Prostate gland (tissue), 2 donors: ENCODE data around the gene HOXC6. TPM values are rescaled to one million over a fixed set of nuclear protein-coding genes. Genes with fewer than 3 reads are reported as not detected.
A peak's percentile ranks its signal among the peaks of the same experiment; 100 is the strongest.

Experiments
- DNase-seq: peaks from one replicate; pipeline ENCODE4 v3.0.0-alpha.2; 2019; ENCODE audit warnings: low spot score
- H3K27ac ChIP-seq, 2 donors: fragments of 200-600 bp; sonication (generic); 2 replicates each; pipeline ENCODE4 v1.5.1; 2017 to 2019
- H3K27me3 ChIP-seq: fragments of 200-600 bp; sonication (generic); replicated peaks from 2 replicates; pipeline ENCODE4 v1.5.1; 2019; ENCODE audit not compliant: insufficient read depth
- H3K36me3 ChIP-seq, 2 donors: fragments of 200-600 bp; sonication (generic); 1 replicate in 1 of 2; 2 replicates in 1 of 2; pipeline versions ENCODE4 v1.5.1 to v1.8.1; 2017 to 2019
- H3K4me1 ChIP-seq: fragments of 200-600 bp; sonication (generic); replicated peaks from 2 replicates; pipeline ENCODE4 v1.5.1; 2019
- H3K4me3 ChIP-seq, 2 donors: fragments of 200-600 bp; sonication (generic); 2 replicates each; pipeline ENCODE4 v1.5.1; 2017 to 2019
- H3K9me3 ChIP-seq: fragments of 200-600 bp; sonication (generic); 2 replicates; pipeline ENCODE4 v1.5.1; 2017
- POLR2A ChIP-seq: fragments of 450-650 bp; IDR thresholded peaks from one replicate; pipeline ENCODE4 v1.6.1; 2016; ENCODE audit warnings: antibody characterized with exemption, mild to moderate bottlenecking
- POLR2AphosphoS5 ChIP-seq: sonication (generic); formaldehyde crosslinking; IDR thresholded peaks from one replicate; pipeline ENCODE4 v1.6.1; 2017; ENCODE audit warnings: antibody characterized with exemption
- WGBS: methylation state at CpG from one replicate; pipeline ENCODE4 v1.1.5; 2018; 5-methylcytosine and 5-hydroxymethylcytosine counted together
- intact Hi-C: fragments of 100-400 bp; cut with DNase I; formaldehyde crosslinking; loops from one replicate; pipeline ENCODE4 v1.14.2; 2022
- total RNA-seq, 2 donors: library from RNA; depleted of rRNA; stranded (reverse); fragments of >200 nt; gene quantifications; one replicate each; pipeline ENCODE4 v1.1.0, GENCODE V29; 2016
- TF ChIP-seq, protein P1 (sequence below), 4 experiments: fragments of 200-600 bp in 2 of 4; fragments of 450-650 bp in 2 of 4; sonication (generic) in 2 of 4; IDR thresholded peaks; 1 replicate in 3 of 4; 2 replicates in 1 of 4; pipeline ENCODE4 v1.5.1; 2016 to 2019; ENCODE audit warnings: antibody characterized with exemption in 4 of 4, mild to moderate bottlenecking in 2 of 4, moderate library complexity in 2 of 4

HOXC6 gene
- total RNA-seq, 2 donors from 2014 or later: 1.3 TPM; not detected in 1

DNA sequence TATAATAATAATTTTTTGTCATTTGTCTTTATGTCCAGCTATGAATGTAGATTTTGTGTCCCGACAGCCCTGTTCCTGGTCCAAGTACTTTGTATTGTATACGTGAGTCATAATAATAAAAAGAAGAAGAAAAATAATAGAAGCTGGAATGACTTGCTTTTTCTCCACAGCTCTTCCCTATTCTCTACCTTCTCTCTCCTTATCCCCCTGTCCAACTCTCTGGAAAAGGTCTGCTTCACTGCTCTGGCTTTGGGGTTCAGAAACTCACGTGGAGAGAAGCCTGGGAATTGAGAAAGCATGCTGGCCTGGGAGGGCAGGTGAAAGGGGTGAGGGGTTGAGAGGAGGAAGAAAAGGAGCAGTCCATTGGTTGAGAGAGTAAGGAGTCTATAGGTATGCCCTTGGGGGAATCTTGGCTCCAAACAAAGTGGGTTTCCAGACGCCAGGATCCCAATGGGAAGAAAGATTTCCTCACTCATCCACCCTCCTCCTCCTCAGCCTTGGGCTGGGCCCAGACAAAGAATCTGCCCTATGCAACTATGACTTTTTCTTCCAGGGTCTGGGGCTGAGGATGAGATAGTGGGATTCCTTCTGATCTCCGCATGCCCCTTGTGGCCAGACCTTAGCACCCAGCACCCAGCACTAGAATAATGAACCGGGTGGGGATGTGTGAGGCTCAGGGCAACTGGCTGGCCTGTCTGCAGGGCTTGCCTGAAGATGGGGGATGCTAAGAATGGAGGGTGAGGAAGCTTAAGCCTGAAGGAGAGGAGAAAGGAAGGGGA, 15.4 kb upstream of the HOXC6 start:
- Histone ChIP-seq H3K4me1 (no peaks in the 10 kb centered on the region), H3K36me3 (no peaks in the 10 kb centered on the region), H3K4me3 (no peak overlapping the region), H3K27ac (no peak overlapping the region), H3K9me3 (no peaks in the 10 kb centered on the region), H3K27me3 (peaks cover 71% of the 10 kb centered on the region)
- intact Hi-C loops: no loop called here
- TF ChIP-seq POLR2AphosphoS5: no peak
- TF ChIP-seq, protein P1, sequence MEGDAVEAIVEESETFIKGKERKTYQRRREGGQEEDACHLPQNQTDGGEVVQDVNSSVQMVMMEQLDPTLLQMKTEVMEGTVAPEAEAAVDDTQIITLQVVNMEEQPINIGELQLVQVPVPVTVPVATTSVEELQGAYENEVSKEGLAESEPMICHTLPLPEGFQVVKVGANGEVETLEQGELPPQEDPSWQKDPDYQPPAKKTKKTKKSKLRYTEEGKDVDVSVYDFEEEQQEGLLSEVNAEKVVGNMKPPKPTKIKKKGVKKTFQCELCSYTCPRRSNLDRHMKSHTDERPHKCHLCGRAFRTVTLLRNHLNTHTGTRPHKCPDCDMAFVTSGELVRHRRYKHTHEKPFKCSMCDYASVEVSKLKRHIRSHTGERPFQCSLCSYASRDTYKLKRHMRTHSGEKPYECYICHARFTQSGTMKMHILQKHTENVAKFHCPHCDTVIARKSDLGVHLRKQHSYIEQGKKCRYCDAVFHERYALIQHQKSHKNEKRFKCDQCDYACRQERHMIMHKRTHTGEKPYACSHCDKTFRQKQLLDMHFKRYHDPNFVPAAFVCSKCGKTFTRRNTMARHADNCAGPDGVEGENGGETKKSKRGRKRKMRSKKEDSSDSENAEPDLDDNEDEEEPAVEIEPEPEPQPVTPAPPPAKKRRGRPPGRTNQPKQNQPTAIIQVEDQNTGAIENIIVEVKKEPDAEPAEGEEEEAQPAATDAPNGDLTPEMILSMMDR (IDR thresholded peaks at IDR 0.05): no peak
- no peak for TF ChIP-seq POLR2A
- no peak for DNase-seq
- 35% methylated on average over 6 of the region's 6 CpGs for WGBS

DNA sequence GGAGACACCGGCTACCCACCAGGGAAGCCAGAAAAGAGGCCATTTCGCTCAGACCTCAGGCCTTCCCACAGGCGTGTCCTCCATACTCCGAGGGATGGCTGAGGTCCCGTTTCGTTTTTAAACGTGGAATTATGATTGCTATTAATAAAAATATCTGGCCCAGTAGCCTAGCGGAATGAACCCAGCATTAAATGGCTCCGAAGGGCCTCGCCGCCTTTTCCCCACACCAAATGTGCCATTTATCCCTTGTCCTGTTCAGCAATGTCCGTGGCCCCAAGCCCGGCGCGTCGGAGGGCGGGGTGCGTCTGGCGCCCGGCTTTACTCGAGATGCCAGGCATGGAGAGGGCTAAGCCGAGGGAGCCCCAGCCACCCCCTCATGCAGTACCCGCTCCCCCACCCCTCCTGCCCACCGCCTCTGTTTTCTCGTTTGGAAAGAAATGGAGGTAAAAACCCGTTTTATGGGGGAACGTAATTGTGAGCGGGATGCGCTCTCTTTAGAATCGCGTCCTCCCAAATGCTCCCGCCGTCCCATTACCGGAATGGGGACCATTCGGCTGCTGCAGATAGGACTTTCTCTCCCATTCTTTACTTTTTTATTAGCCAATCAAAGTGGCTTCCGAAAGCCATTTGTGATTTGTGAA, 13.7 kb upstream of the HOXC6 start:
- TF ChIP-seq, protein P1 (IDR thresholded peaks at IDR 0.05): no peak
- TF ChIP-seq POLR2AphosphoS5 (no peak), POLR2A (no peak)
- Histone ChIP-seq H3K4me1 (no peaks in the 10 kb centered on the region), H3K27me3 (peaks cover 73% of the 10 kb centered on the region), H3K4me3 (no peak overlapping the region), H3K36me3 (no peaks in the 10 kb centered on the region), H3K9me3 (no peaks in the 10 kb centered on the region), H3K27ac (no peak overlapping the region)
- no peak for DNase-seq
- intact Hi-C loops: no loop called here
- WGBS: 7% methylated on average over 36 of the region's 36 CpGs

DNA sequence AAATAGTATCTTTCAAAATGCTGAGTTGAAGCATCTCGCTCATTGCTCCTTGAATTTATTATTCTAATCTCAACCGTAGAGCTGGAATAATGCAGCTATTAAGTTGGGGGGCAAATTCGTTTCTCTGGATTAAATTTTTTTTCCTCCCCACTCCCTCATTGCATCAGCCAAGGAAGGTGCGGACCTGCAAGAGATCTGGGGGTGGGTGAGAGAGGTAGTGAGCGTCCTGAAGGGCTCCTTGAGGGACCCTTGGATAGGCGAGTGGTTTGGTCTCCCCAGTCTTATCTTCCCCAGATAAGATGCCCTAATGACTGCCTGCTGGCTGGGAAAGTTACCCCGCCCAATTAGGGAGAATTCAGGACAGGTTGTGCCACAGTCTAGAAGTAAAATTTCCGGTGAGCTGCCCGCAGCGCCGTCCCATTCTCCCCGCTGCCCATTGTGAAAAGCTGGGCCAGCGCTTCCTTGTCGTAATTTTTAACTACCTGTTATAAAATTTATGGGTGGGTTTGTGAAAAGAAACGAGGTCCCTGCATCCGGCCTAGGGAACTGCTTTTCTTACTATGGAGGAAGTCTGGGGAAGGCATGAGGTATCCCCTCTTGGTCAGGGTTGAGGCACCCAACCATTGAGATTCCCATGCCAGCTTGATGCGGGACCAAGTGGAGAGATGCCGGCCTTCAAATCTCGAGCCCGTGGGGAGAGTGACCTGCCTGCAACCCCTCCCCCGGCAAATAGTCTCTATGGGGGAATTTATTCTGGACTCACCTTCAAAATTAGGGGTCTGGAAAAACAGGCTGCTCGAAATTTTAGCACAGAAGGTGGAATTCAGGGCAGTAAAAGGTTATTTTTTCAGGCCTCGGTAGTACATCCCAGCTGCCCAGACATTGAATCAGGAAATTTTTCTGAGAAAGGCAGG, 13.0 kb upstream of the HOXC6 start:
- 11% methylated on average over 23 of the region's 23 CpGs for WGBS
- Histone ChIP-seq H3K27me3 (peaks cover 69% of the 10 kb centered on the region), H3K9me3 (no peaks in the 10 kb centered on the region), H3K36me3 (no peaks in the 10 kb centered on the region), H3K4me3 (no peak overlapping the region), H3K4me1 (no peaks in the 10 kb centered on the region), H3K27ac (no peak overlapping the region)
- TF ChIP-seq POLR2A (no peak), POLR2AphosphoS5 (no peak)
- TF ChIP-seq, protein P1 (IDR thresholded peaks at IDR 0.05): no peak
- no peak for DNase-seq
- intact Hi-C loops: no loop called here

DNA sequence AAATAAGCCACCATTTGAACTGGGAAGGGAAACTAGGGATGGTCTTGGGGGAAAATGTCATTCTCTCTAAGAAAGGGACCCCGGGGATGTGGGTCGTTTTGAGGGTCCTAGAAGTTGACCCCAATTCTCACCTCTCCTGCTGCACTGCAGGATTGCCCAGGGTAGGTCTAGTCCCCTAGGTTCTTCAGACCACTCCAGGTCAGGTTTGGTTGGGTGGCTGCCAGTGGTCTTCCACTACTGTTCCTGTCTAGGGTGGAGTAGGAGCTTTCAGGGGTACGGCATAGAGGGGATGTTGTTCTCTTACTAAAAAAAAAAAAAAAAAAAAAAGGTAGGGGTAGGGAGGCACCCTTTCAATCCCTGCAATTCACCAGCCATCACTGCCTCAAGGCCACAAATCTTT, 12.2 kb upstream of the HOXC6 start:
- H3K4me3 ChIP-seq: no peak overlapping the region
- no peaks in the 10 kb centered on the region for H3K36me3 ChIP-seq
- WGBS: 7% methylated on average over 3 of the region's 3 CpGs
- H3K4me1 ChIP-seq: no peaks in the 10 kb centered on the region
- peaks cover 70% of the 10 kb centered on the region for H3K27me3 ChIP-seq
- no peaks in the 10 kb centered on the region for H3K9me3 ChIP-seq
- DNase-seq: no peak
- H3K27ac ChIP-seq: no peak overlapping the region
- no peak for TF ChIP-seq POLR2AphosphoS5
- intact Hi-C loops: no loop called here

DNA sequence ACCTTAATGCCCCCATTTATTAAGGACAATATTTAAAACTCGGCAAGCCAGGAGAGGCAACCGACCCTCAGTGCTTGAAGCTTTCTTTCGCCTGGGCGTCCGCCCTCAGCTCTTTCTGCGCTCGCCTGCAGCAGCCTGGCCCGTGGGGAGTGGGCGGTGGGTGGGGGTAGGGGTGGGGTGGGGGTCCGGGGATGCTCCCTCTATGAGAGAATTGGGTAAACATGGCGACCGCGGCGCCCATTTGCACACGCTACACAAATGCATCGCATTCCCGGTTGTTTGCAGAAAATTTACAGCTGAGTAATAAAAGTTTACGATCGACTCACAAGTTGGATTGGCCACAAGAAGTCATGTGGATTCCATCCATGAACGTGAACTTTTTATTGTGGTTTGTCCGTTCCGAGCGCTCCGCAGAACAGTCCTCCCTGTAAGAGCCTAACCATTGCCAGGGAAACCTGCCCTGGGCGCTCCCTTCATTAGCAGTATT, 11.7 kb upstream of the HOXC6 start:
- no peak overlapping the region for H3K4me3 ChIP-seq
- TF ChIP-seq POLR2AphosphoS5: peak; percentile 79
- TF ChIP-seq, protein P1 (IDR thresholded peaks at IDR 0.05): no peak
- no peak for TF ChIP-seq POLR2A
- no peaks in the 10 kb centered on the region for H3K4me1 ChIP-seq
- 3% methylated on average over 25 of the region's 25 CpGs for WGBS
- H3K9me3 ChIP-seq: no peaks in the 10 kb centered on the region
- intact Hi-C loops: no loop called here
- H3K27ac ChIP-seq: no peak overlapping the region
- no peaks in the 10 kb centered on the region for H3K36me3 ChIP-seq
- peak; percentile 20 for DNase-seq
- peaks cover 69% of the 10 kb centered on the region for H3K27me3 ChIP-seq
